ENCODE data around the gene FRAT1.
A peak's percentile ranks its signal among the peaks of the same experiment; 100 is the strongest.

The FRAT1 gene

GRCh38 chr10:97291357-97292096 is 27.5 kb upstream of the FRAT1 start:
- H3K4me2 ChIP-seq, result peak overlapping the region; percentile 39
- H2AFZ ChIP-seq (ENCODE audit: low read depth), result peak overlapping the region; percentile 81
- H3K9ac ChIP-seq, result peak overlapping the region; percentile 78; the same call in 1 of the 2 replicates
- TF ChIP-seq, protein P1, sequence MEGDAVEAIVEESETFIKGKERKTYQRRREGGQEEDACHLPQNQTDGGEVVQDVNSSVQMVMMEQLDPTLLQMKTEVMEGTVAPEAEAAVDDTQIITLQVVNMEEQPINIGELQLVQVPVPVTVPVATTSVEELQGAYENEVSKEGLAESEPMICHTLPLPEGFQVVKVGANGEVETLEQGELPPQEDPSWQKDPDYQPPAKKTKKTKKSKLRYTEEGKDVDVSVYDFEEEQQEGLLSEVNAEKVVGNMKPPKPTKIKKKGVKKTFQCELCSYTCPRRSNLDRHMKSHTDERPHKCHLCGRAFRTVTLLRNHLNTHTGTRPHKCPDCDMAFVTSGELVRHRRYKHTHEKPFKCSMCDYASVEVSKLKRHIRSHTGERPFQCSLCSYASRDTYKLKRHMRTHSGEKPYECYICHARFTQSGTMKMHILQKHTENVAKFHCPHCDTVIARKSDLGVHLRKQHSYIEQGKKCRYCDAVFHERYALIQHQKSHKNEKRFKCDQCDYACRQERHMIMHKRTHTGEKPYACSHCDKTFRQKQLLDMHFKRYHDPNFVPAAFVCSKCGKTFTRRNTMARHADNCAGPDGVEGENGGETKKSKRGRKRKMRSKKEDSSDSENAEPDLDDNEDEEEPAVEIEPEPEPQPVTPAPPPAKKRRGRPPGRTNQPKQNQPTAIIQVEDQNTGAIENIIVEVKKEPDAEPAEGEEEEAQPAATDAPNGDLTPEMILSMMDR (conservative IDR thresholded peaks at IDR 0.05; ENCODE audit: low read depth, low read length), result no peak
- no peaks in the 10 kb centered on the region for H3K27me3 ChIP-seq (ENCODE audit: insufficient read depth, low read depth)
- H3K27ac ChIP-seq, result peak overlapping the region; percentile 83
- H4K20me1 ChIP-seq (ENCODE audit: insufficient read depth), result no peaks in the 10 kb centered on the region
- peaks cover 29% of the 10 kb centered on the region for H3K79me2 ChIP-seq (ENCODE audit: insufficient read depth, low read depth)
- H3K4me1 ChIP-seq (ENCODE audit: low read depth, poor library complexity, severe bottlenecking), result peaks cover 13% of the 10 kb centered on the region
- H3K4me3 ChIP-seq (IDR thresholded peaks at IDR 0.05; ENCODE audit: insufficient read depth, low read depth, low read length), result no peak overlapping the region
- H3K36me3 ChIP-seq (ENCODE audit: insufficient read depth), result no peaks in the 10 kb centered on the region

- Histone ChIP-seq H3K9ac (peak within 1 kb of the TSS; percentile 78), H3K27ac (peak within 1 kb of the TSS; percentile 83), H3K27me3 (ENCODE audit: insufficient read depth, low read depth) (no peaks in the 10 kb centered on the region), H3K4me1 (ENCODE audit: low read depth, poor library complexity, severe bottlenecking) (peaks cover 13% of the 10 kb centered on the region), H3K4me2 (peak within 1 kb of the TSS; percentile 39), H3K4me3 (IDR thresholded peaks at IDR 0.05; ENCODE audit: insufficient read depth, low read depth, low read length) (no peak within 1 kb of the TSS), H3K36me3 (ENCODE audit: insufficient read depth) (no peaks in the 10 kb centered on the region), H3K79me2 (ENCODE audit: insufficient read depth, low read depth) (peaks cover 23% of the 10 kb centered on the region), H2AFZ (ENCODE audit: low read depth) (peak within 1 kb of the TSS; percentile 81), H4K20me1 (ENCODE audit: insufficient read depth) (no peaks in the 10 kb centered on the region)
- TF ChIP-seq, protein P1 (conservative IDR thresholded peaks at IDR 0.05; ENCODE audit: low read depth, low read length), result no peak
These were observed 26.8 kb upstream of the FRAT1 start, which contains the start of gene ARHGAP19 for GRCh38 chr10:97292097-97292861. Gene ARHGAP19, minus strand, starts transcription at chr10:97292637. Its CDS starts 10 bp downstream, at chr10:97292627.

DNA sequence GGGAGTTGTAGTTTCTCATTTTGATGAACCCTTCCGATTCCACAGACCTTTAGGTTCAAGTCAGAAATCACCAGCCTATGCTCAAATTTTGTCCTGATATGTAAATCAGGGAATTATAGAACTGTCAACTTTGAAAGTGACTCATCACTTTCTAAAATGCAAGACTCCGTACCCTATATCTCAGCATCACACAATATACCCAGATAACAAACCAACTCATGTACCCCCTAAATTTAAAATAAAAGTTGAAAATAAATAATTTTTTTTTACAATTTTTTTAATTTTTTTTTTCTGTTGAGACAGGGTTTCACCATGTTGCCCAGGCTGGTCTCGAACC is 26.2 kb upstream of the FRAT1 start:
- H3K36me3 ChIP-seq (ENCODE audit: insufficient read depth), result no peaks in the 10 kb centered on the region
- TF ChIP-seq, protein P1 (conservative IDR thresholded peaks at IDR 0.05; ENCODE audit: low read depth, low read length), result no peak
- H3K4me3 ChIP-seq (IDR thresholded peaks at IDR 0.05; ENCODE audit: insufficient read depth, low read depth, low read length), result no peak overlapping the region
- H3K4me1 ChIP-seq (ENCODE audit: low read depth, poor library complexity, severe bottlenecking), result peaks cover 13% of the 10 kb centered on the region
- H3K79me2 ChIP-seq (ENCODE audit: insufficient read depth, low read depth), result peaks cover 22% of the 10 kb centered on the region
- H3K27me3 ChIP-seq (ENCODE audit: insufficient read depth, low read depth), result no peaks in the 10 kb centered on the region
- no peaks in the 10 kb centered on the region for H4K20me1 ChIP-seq (ENCODE audit: insufficient read depth)
- peak overlapping the region; percentile 81; the same call in 1 of the 2 replicates for H2AFZ ChIP-seq (ENCODE audit: low read depth)
- H3K27ac ChIP-seq, result no peak overlapping the region
- H3K9ac ChIP-seq, result no peak overlapping the region
- H3K4me2 ChIP-seq, result no peak overlapping the region

DNA sequence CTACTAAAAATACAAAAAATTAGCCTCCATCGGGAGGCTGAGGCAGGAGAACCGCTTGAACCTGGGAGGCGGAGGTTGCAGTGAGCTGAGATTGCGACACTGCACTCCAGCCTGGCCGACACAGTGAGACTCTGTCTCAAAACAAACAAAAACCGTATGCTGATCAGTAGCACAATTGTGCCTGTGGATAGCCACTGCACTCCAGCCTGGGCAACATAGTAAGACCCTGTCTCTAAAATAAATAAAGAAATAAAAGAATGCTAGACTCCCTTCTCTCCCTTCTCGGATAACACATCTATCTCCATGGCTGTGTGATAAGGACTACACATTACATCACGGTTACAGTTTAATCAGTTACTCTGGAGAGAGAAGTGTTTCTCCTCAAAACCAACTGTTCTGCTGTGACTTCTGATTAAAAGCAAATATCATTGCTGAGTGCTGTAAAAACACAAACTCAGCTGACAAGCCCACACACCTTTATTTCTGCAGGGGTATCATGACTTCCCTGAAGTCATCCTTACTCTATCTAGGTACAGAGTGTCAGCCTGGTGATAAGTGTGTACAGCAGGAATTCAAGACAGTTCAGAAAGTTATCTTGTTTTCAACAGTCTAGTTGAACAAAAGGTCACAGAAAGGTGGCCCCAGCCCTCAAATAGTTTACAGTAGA is 21.4 kb upstream of the FRAT1 start:
- H4K20me1 ChIP-seq (ENCODE audit: insufficient read depth), result no peaks in the 10 kb centered on the region
- H3K9ac ChIP-seq, result no peak overlapping the region
- no peak overlapping the region for H3K4me2 ChIP-seq
- no peak overlapping the region for H2AFZ ChIP-seq (ENCODE audit: low read depth)
- no peak overlapping the region for H3K4me3 ChIP-seq (IDR thresholded peaks at IDR 0.05; ENCODE audit: insufficient read depth, low read depth, low read length)
- no peaks in the 10 kb centered on the region for H3K27me3 ChIP-seq (ENCODE audit: insufficient read depth, low read depth)
- no peaks in the 10 kb centered on the region for H3K36me3 ChIP-seq (ENCODE audit: insufficient read depth)
- H3K27ac ChIP-seq, result no peak overlapping the region
- peaks cover 8% of the 10 kb centered on the region for H3K4me1 ChIP-seq (ENCODE audit: low read depth, poor library complexity, severe bottlenecking)
- TF ChIP-seq, protein P1 (conservative IDR thresholded peaks at IDR 0.05; ENCODE audit: low read depth, low read length), result no peak
- H3K79me2 ChIP-seq (ENCODE audit: insufficient read depth, low read depth), result no peaks in the 10 kb centered on the region
